NCI-H226 (cell line): ENCODE results near the gene LTF.
"Not testable (repeated sequence)": the region's sequence is repeated elsewhere in the genome, so short reads cannot be mapped to it uniquely, and the experiment has no call there.

ENCODE experiments used
- DNase-seq: peaks from one replicate; pipeline ENCODE4 v3.0.0-alpha.2; 2015

LTF gene

DNA sequence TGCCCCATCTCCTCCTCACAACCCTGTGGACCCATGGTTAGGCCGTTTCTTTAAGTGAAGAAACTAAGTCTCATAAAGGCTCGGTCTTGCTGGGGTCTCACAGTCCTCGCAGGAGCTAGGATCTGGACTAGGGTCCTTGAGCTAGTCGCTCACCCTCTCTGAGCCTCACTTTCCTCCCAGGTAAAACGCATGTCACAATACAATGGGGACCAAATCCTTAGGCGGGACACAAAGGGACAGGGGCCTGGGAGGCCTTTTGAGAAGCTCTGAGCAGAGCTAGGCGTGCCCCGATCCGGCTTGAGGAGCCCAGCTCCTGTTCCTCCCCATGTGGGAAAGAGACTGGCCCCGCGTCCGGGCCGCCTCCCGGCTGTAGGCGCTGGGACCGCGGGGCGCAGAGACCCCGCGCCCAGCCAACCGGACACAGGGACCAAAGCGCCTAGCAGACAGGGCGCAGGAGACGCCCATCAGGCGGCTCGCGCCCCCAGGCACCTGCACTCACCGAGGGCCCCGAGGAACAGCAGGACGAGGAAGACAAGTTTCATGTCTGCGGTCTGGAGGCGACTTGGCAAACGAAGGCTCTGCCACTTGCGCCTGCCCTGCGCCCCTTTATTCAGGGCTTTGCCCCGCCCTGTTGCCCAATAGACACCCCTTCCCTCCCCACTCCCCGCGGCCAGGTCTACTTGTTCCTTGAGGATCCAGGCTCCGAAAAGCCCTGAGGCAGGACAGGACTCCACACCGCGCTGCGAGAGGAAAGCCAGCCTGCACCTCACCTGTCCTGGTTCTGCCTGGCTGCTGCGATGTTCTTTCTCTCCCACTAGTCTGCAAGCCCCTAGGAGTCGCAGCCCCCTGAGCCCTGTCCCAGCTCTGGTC lies at the start of gene LTF:
TSS of gene LTF (minus strand) at position 580 of the 870 bp plus-strand sequence. CDS start at position 542, 38 bp downstream.
- DNase-seq = no peak

DNA sequence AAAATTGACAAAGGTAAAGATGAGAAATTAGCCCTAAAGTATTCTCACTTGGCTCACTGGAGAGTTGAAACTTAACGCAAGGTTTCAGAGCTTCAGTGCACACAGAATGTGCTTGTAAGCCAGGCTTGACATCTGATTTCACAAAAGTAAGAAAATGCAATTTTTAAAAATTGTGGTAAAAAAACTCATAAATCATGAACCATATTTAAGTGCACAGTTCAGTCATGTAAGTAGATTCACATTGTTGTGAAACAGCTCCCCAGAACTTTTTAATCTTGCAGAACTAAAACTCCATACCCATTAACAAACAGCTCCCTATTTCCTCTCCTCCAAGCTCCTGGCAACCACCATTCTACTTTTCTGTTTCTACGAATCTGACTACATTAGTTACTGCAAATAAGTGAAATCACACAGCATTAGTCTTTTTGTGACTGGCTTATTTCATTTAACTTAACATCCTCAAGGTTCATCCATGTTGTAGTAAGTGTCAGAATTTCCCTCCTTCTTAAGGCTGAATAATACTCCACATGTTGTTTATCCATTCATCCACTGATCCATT lies 47.6 kb upstream of the LTF start:
- DNase-seq = no peak

DNA sequence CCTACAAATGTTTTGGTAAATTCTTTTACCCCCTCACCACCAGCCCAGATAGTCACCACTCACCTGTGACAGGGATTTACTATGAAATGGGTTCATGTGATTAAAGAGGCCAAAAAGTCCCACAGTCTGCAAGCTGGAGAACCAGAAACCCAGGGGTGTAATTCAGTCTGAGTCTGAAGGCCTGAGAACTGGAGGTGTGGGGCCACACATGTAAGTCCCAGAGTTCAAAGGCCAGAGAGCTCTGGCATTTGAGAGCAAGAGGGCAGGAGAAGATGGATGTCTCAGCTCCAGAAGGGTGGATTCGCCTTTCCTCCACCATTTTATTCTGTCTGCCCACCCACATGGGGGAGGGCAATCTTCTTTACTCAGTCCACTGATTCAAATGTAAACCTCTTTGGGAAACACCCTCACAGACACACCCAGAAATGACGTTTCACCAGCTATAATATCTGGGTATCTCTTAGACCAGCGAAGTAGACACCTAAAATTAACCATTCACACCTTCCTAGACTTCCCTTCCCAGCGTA lies 45.0 kb upstream of the LTF start:
- no peak for DNase-seq

DNA sequence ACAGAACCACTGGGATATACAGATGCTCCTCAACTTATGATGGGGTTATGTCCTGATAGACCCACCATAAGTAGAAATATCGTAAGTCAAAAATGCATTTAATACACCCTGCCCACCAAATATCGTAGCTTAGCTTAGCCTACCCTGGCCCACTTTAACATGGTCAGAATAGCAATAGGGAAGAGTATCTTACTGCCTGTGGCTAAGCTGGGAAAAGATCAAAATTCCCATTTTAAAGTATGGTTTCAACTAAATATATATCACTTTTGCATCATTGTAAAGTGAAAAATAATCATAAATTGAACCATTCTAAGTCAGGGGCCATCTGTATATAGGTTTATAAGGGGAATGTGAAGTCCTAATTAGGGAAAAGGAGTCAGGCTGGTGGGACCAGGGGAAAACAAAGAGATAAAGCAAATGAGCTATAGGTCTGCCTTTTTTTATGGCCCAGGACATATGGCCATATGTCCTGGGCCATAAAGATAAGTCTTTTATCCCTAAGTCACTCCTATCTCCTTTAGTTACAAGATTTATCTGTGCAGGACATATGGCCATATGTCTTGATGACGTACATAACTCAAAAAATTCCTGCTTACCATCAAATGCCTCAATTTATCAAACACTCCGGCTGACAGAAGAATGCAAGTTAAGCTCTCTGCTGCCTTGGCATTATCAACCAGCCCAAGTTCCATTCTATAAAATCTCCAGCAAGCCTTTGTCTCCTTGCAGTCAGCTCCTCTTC lies 44.3 kb upstream of the LTF start:
- no peak for DNase-seq

DNA sequence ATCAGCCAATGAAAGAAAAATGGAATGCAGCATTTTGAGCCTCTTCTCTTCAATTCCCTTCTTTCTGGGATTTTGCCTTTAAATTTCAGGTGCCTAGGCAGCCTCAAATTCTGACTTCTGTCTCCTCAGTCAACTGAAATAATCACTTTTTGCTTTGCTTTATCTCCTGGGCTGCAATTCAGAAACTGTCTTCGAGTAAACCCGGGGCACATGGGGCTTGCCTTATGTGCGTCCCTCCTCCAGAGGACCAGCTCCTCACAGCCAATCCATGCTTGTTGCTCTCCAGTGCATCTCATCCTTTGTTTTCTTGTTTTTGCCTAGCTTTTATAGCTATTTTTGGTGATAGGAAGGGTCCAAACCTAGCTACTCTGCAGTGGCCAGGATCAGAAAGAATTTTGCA lies 41.8 kb upstream of the LTF start:
- no peak for DNase-seq

DNA sequence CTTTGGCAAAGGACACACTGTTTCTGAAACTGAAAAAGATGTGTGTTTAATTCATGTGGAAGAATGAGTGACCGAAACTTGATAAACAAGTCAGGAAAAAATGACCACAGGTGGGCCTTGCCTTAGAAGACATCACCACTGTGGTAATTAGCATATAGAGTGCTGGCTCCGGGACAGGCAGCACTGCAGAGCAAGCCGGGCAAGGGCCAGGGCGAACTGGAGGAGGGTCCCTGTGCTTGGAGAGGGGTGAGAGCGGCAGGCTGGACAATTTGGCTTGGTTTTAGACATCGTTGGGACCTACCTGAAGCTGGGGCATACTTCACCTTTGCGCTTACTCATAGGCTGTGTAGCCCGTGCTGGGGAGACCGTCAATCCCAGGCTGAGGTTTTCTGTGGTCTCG lies 41.2 kb upstream of the LTF start:
- DNase-seq = no peak

DNA sequence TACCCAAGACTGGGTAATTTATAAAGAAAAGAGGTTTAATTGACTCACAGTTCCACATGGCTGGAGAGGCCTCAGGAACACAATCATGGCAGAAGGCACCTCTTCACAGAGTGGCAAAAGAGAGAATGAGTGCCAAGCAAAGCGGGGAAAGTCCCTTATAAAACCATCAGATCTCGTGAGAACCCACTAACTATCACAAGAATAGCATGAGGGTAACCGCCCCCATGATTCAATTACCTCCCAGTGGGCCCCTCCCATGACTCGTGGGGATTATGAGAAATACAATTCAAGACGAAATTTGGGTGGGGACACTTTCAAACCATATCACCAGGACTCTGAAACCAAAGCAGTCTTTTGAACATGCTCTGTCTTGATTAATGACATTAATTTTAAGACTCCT lies 40.1 kb upstream of the LTF start:
- DNase-seq = no peak

DNA sequence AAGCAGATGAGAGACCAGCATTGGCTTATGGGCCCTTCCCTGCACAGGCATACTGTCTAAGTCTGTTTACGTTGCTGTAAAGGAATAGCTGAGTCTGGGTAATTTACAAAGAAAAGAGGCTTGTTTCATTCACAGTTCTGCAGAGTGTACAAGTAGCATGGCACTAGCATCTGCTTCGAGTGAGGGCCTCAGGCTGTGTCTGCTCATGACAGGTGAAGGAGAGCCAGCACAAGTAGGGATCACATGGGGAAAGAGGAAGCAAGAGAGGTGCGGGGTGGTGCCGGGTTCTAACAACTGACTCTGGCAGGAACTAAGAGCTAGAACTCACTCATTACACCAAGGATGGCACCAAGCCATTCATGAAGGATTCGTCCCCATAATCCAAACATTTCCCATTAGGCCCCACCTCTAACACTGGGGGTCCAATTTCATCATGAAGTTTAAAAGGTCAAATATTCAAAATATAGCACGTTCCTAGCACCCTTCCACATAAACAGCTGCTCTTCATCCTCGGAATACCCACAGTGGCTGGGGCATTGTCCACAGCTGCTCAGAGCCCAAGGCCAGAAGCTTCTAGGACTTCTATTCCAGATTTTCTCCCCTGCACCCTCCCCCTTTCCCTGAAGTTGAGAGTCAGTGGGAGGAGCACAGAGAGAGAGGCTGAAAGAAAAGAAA lies 38.6 kb upstream of the LTF start:
- DNase-seq = no peak

DNA sequence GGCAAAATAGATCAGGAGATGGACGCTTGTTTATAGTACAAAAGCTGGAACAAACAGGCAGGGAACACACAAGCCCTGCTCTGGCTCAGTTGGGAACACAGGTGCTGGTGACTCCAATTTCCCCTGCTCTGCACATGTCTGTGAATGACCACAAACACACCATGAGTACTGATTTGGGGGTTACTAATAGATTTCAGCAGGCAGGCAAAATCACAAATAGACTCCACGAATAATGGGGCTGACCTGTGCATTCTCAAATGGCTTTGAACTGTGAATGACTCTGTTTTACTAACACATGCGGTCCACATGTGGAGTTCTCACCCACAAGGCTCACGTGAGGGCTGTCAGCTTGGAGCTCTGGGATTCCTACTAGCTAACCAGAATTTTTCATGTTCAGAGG lies 37.0 kb upstream of the LTF start:
- DNase-seq = no peak

DNA sequence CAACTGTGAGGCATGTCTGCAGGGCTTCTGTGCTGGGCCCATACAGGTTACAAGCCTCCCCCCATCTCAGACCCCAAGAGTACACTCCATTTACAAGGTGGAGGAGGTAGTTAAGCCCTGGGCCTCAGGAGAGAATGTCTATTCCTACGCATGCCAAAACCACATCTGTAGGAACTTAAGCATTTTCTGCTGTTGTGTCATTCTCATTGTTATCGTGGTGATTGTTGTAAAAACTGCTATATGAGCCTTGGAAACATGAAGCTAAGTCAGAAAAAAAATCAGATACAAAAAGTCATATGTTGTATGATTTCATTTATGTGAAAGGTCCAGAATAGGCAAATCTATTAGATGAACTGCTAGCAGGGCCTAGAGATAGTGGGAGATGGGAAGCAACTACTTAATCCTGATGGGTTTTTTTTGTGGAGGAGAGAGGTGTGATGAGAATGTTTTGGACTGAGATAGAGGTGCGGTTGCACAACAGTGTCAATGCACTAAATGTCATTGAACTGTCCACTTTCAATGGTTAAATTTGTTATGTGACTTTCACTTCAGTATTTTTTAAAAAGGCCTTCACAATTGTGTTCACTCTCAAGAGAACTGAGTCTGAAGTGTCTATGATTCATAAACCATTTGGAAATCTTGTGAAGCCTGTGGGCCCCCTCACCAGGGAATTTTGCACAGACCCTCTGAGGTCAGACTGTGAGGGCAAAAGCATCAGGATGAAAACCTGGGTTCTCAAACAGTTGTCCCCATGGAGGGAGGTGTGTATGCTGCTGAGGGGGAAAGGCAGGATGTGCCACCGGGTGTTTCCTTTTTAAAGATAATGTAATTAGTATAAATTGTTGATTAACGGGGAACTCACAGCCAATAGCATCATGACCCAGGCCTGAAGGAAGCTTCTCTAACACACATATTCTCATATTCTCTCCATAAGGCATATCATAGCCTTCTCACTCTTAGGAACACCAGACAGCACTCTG lies 36.2 kb upstream of the LTF start:
- DNase-seq = peak; percentile 90

DNA sequence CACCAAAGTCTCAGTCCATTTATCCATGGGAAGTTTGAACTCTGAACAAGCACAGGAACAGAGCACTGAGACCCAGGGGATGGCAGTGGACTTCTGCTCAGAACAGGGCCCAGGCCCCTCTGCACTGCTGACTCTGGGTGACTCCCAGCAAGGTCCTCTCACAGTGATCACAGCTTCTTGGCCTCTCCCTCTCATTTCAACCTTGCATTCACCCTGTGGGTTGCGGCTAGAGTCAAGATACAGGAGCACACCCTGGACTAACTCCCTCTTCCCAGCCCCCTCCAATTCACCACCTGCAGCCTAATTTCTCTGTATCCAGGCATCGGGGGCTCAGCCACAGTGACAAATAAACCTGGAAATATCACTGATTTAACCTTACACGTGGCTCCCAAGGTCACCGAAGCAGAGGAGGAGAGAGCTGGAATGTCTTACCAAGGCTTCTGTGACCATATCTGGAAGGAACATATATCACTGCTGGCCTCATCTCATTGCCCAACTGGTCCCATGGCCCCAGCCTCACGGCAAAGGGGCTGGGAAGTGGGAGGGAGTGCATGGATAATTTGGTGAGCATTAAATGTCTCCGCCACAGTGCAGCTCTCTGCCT lies 34.3 kb upstream of the LTF start:
- DNase-seq = no peak

DNA sequence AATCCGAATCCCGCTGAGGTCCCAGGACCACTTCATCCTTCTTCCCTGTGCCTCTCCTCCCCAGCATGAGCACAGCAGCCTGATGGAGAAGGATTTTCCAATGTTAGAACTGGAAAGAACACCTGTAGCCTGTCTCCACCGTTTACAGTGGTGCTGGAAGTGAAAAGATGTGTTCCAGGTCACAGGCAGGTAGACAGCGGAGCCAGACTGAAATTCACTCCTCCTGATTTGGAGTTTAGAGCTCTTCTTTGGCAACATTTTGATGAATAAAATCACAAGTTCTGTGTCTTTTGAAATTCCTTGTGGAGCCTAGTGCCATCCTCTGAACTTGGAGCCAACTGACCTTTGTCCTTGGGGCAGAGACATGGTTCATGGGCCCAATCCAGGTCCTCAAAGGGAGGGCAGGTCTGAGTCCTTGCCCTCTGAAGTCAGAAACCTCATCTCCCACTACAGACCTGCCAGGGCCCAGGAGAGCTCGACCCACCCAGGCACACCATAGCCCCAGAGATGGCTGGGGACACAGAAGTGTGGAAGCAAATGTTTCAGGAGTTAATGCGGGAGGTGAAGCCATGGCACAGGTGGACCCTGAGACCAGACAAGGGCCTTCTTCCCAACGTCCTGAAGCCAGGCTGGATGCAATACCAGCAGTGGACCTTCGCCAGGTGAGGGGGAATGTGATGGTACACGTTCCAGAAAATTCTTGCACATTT lies 33.0 kb upstream of the LTF start, which contains the start of gene RTP3:
TSS of gene RTP3 (plus strand) at position 421 of the 710 bp plus-strand sequence. CDS start at position 508, 87 bp downstream.
- DNase-seq = no peak

DNA sequence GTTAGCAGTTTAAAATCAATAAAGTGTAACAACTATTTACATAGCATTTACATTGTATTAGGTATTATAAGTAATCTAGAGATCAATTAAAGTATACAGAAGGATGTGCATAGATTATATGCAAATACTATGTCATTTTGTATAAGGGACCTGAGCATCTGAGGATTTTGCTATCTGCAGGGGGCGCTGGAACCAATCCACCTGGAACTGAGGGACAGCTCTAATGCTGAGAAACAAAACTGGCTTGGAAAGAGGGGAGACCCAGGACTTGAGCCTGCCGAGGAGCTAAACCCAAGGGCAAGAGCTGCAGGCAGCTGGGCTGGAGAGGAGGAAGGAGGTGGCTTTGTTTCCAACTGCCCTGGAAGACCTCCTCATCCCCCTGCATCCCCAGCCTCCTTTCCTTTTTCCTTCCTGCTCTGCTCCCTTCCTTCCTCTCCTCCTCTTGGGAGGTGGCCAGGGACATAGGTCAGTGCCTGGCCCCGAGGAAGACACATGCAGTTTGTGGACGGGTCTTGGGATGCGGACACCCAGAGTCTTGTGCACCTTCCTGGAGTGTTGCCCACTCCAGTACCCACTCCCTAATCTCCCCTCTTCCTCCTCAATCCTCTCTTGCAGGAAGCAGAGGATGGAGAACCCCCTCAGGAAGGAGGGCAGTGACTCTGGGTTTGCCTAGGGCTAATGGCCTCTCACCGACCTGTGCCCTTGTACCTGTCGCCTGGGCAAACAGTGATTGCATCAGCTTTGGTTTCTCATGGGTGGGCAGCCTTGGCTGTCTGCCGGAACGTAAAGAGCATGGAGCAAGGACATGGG lies 32.2 kb upstream of the LTF start:
- peak; percentile 41 for DNase-seq

DNA sequence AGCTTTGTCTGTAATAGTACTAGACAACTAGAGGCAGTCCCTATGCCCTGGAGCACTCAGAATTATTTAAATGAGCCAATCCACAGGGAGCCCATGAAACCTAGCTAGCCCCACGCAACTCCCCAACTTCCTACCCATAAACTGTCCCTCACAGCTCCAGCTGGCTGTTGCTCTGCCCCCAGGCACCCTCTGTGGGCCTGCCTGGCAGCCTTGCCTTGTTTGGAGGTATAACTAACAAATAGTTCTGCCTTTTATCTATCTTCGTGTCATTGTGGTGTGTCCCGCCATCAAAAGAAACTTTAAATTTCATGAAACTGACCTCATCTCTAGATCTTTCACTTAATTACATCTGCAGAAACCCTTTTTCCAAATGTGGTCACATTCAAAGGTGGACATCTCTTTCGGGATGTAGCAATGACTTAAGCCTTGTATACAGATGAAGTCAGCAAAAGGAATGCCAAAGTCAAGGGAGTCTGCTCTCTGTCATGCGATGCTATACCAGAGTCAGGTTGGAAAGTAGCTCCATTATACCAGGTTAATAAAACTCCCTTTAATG lies 31.3 kb upstream of the LTF start:
- DNase-seq = peak; percentile 91

DNA sequence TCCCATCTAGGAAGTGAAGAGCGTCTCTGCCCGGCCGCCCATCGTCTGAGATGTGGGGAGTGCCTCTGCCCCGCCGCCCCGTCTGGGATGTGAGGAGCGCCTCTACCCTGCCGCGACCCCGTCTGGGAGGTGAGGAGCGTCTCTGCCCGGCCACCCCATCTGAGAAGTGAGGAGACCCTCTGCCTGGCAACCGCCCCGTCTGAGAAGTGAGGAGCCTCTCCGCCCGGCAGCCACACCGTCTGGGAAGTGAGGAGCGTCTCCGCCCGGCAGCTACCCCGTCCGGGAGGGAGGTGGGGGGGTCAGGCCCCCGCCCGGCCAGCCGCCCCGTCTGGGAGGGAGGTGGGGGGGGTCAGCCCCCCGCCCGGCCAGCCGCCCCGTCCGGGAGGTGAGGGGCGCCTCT lies 29.8 kb upstream of the LTF start:
- not testable (repeated sequence) for DNase-seq

DNA sequence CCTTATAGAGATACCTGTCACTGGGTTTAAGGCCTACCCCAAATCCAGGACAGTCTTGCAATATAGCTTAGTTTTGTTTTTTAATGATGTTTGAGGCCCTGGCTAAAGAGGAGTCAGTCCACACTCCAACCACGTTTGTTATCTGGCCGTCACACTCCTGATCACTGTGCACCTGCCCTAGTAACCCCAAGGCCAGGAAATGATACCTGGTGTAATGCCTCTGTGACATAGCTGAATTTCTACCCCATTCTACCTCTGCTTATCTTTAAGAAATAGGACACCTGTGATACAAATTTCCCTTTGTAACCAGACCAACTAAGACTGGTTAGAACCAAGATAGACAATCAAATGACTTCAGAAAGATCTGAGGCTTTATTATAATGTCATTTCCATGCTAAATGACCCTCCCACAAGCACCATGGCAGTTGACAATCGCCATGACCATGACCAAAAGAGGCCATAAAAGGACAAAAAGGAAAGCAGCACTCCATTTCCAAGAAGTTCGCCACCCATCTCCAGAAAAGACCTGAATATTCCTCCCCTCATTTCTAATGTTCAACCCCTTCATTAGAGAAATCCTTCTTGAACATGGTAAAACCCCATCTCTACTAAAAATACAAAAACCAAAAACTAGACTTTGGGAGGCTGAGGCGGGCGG lies 28.3 kb upstream of the LTF start:
- no peak for DNase-seq

DNA sequence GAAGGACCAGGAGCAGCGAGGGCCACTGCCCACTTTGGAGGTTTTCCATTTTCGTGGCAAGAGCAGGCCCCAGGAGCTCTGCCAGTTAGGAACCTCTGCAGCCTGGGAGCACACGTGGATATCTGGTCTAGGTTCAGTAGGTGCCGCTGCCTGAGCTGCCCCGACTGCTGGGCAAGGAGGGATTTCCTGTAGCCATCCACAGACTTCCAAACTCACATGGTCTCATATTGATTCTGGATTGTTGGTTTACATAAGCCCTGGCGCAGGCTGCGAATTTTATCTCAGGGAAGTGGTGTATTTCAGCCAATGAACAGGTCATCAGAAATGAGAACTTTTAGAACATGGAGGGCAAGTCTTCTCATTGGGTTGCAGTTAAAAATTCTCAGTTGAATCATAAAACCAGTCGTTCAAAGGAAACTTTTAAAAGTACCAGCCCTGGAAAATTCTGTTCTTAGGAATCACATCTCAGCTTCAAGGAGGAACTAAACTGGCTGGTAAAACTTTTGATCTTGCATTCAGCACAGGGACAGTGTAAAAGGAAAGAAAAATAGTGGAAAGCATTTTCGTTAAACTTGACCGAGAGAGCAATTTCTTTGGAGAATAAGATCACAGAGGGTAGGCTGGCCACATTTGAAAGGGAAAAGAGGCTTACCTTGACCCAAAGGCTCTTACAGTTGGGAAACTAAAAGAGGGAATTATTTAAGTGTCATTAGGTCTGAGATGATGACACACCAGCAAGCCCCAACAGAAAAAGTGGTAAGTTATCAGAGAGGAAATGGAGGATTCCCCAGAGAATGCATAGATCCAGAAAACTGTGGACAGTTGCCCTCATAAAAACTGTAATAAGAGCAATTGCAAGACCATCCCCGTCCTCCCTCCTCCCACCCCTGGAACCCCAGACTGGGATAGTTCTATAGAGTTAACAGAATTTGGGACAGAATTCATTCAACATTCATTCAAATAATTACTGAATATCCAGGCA lies 26.7 kb upstream of the LTF start:
- DNase-seq = no peak
